Posterior vena cava (tissue), 2 donors: ENCODE measurements around the gene NIP7. TPM values are rescaled to one million over a fixed set of nuclear protein-coding genes. Genes with fewer than 3 reads are reported as not detected.
A peak's percentile ranks its signal among the peaks of the same experiment; 100 is the strongest.
"Not testable (repeated sequence)": the region's sequence is repeated elsewhere in the genome, so short reads cannot be mapped to it uniquely, and the experiment has no call there.

Source experiments
- DNase-seq: peaks from one replicate; pipeline ENCODE4 v3.0.0-alpha.2; 2020; ENCODE audit warnings: low spot score
- intact Hi-C, 2 donors: fragments of 100-400 bp; cut with DNase I; formaldehyde crosslinking; loops; one replicate each; pipeline versions ENCODE4 v1.14.1 to v1.14.2; 2022 to 2023
- long read RNA-seq, 2 donors: library from polyadenylated mRNA; unstranded; transcript quantifications; one replicate each; pipeline ENCODE4 v2.0.0, GENCODE V29; 2020 to 2021
- total RNA-seq, 2 donors: library from RNA; stranded (reverse); fragmentation: NEBNext Ultra II Directional; extraction: Animal tissue kit (Norgen Biotek cat#: 25700); gene quantifications; one replicate each; pipeline ENCODE4 v1.2.1, GENCODE V29; 2021
- donor health status: DM: yes; HTN: yes; CAD: no.
- donor health status: DM: yes; HTN: yes; CAD: no.

NIP7 gene
- total RNA-seq = 10 to 100 TPM; 14.3 to 15.9 TPM
- long read RNA-seq, donor 1, partial matches to known transcripts = 0 of 6 reads
- long read RNA-seq, donor 1, other reads (novel, unspliced or antisense) = 1 of 6 reads
- long read RNA-seq, donor 2, transcript NIP7-201 (5 exons, 2,402 nt) = major isoform, 60 of 72 reads
- long read RNA-seq, donor 2, partial matches to known transcripts = 8 of 72 reads
- long read RNA-seq, donor 2, other reads (novel, unspliced or antisense) = 3 of 72 reads

- peak; percentile 98 for DNase-seq
- intact Hi-C loops = no loop called here
Observed at GRCh38 chr16:69339289-69340094, at the start of gene NIP7, which contains the start of gene COG8. Gene NIP7 (plus strand): TSS chr16:69339772. CDS start chr16:69339830, 58 bp downstream. Gene COG8 (minus strand): TSS chr16:69339564. CDS start chr16:69339552, 12 bp downstream.

GRCh38 chr16:69291657-69292056, 47.9 kb upstream of the NIP7 start:
- DNase-seq, intact Hi-C loops: not testable (repeated sequence)

- no peak for DNase-seq
- intact Hi-C loops = no loop called here
Observed at GRCh38 chr16:69293401-69293800, 46.2 kb upstream of the NIP7 start.

GRCh38 chr16:69294051-69294450, 45.5 kb upstream of the NIP7 start:
- intact Hi-C loops = no loop called here
- DNase-seq = no peak

- intact Hi-C loops, DNase-seq: not testable (repeated sequence)
Observed at GRCh38 chr16:69296771-69297170, 42.8 kb upstream of the NIP7 start.

DNA sequence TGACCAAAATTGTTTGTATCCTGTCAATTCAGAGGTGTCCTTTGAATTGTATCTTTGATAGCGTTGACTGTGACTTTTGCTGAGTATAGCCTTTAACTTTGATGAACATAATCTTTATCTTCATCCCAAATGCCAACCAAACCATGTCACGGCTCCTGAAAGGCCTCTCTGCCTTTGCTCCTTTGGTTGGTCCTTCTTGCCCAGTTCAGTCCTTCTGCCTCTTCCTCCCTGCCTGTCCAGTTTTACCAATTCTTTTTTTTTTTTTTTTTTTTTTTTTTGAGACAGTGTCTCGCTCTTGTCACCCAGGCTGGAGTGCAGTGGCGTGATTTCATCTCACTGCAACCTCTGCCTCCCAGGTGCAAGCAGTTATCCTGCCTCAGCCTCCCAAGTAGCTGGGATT, 41.3 kb upstream of the NIP7 start:
- intact Hi-C loops = no loop called here
- no peak for DNase-seq

DNA sequence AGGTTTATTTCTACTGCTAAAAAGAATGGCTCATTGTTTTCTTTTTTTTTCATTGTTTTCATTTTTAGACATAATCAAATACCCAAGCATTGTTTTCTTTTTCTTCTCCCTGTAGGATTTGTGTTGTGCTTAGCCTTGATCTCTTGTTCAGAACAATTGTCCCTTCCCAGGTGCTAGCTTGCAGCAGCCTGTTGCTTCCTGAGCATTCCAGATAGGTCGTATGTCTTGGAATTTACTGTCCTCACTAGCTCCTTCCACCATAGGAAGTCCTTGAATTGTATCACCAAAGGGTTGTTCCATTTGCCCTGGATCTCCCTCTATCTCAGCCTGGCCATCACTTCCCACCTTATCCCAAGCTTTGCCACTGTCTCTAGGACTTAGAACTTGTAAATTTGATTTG, 38.4 kb upstream of the NIP7 start:
- DNase-seq = no peak
- intact Hi-C loops = loop anchor here in 1 of 2 donors (10.0 kb wide), 1 partner anchor 396 kb away; no protein-coding TSS in a partner anchor

DNA sequence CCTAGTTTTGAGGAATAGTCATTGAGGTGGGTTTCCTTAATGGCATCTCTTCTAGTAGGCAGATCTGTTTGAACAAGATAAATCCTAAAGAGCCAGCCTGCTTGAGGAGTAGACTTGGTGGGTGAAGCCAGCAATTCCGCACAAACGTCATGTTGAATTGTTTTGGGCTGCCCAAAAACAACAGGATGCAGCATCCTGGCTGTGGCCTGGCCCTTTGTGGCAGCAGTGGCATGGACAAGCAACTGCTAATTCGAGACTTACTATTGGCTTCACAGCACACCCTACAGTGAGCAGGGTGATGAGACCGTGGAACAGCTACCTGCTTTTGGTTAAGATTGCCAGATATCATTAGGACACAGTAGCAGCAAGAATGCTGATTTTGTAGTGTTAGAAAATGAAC, 37.7 kb upstream of the NIP7 start:
- DNase-seq = no peak
- intact Hi-C loops = loop anchor here in 1 of 2 donors (10.0 kb wide), 1 partner anchor 397 kb away; no protein-coding TSS in a partner anchor

DNA sequence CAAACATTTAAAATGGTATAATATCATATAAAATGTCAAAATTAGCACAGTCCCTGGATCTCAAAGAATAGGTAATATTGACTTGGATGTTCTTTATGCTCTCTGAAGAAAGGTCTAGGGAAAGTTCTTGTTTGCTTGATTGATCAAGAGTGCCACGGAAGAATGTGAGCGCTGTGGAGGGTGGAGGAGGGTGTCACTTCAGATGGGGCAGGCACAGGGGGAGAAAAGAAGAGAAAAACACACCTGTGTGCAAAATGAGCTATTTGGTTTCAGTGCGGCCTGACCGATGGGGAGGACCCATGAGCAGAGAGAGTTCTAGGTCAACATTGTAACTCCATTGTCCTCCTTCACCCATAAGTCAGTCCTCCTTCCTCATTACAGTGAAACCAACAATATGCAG, 37.3 kb upstream of the NIP7 start:
- intact Hi-C loops = loop anchor here in 1 of 2 donors (10.0 kb wide), 1 partner anchor 398 kb away; no protein-coding TSS in a partner anchor

DNA sequence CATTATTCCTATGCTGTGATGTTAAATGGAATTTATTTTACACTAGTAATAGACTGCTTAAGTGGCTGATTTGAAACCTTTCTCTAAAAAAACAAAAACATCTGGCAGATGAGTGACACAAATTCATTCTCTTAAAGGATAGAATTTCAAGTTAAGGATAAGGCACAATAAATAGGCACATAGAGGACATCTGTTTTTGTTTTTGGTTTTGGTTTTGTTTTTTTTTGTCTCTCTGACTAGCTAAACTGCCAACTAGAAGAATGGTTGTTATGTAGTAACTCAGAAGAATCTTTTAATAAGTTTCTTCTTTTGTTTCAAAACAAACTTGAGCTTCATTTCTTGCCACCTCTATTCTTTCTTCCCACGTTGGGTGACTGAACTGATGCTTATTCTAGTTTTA, 33.5 kb upstream of the NIP7 start:
- DNase-seq = no peak
- intact Hi-C loops = loop anchor here in 1 of 2 donors (10.0 kb wide), 1 partner anchor 401 kb away; no protein-coding TSS in a partner anchor

More for the DNA sequence above, 37.3 kb upstream of the NIP7 start:
- DNase-seq = peak; percentile 25

GRCh38 chr16:69307091-69307490, 32.5 kb upstream of the NIP7 start:
- intact Hi-C loops = loop anchor here in 1 of 2 donors (10.0 kb wide), 1 partner anchor 402 kb away; no protein-coding TSS in a partner anchor
- DNase-seq = no peak

DNA sequence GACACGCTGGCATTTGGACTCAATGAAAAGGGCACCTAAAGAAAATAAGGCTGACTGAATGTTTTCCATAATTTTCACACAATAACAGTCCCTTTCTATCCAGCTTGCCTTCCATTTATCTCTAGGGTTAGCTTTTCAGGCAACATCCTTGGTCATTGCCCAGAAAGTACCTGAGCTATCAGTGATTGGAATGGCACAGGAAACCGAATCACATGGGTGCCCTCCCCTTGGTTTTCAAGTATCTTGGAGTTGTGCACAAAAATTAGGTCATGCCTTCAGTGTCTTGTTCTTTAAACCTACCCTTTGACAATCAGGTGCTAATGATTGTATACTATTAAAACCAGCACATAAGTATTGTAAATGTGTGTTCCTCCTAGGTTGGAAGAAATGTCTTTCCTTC, 31.7 kb upstream of the NIP7 start:
- intact Hi-C loops = loop anchor here in 1 of 2 donors (10.0 kb wide), 1 partner anchor 403 kb away; no protein-coding TSS in a partner anchor
- no peak for DNase-seq

DNA sequence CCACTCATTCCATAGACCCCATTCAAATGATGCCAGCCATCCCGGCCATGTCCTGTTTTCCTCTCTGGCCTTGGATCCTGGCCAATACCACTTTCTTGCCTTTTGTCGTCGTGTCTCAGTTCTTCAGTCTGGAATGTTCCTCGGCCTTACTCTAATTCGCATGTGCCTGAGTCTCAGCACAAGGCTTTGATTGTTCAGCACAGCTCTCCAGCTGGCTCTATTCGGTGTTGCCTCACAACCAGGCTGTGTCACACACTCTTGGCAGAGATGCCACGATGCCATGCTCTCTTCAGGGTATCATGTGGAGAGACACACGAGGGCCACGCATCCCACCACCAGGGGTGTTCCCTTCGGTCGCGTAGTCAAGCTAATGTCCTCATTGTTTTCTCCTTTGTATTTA, 30.3 kb upstream of the NIP7 start:
- peak; percentile 78 for DNase-seq
- intact Hi-C loops = loop anchor here in 1 of 2 donors (10.0 kb wide), 1 partner anchor 405 kb away; no protein-coding TSS in a partner anchor

GRCh38 chr16:69310653-69311532, 28.7 kb upstream of the NIP7 start, which contains the start of gene VPS4A:
Gene VPS4A (plus strand): TSS chr16:69311350. CDS start chr16:69311512, 162 bp downstream.
- intact Hi-C loops = no loop called here
- peak; percentile 99 for DNase-seq

- intact Hi-C loops = no loop called here
- peak; percentile 84 for DNase-seq
Observed at GRCh38 chr16:69311533-69312387, 27.8 kb upstream of the NIP7 start.

GRCh38 chr16:69313469-69313868, 26.1 kb upstream of the NIP7 start:
- DNase-seq = no peak
- intact Hi-C loops = no loop called here

- intact Hi-C loops = no loop called here
- DNase-seq = no peak
Observed at GRCh38 chr16:69314534-69314933, 25.0 kb upstream of the NIP7 start.
